GM18517 (cell line): Measurements from ENCODE around the gene CCT5.
"Not testable (repeated sequence)": the region's sequence is repeated elsewhere in the genome, so short reads cannot be mapped to it uniquely, and the experiment has no call there.

Experiments used
- ATAC-seq: cut with Tn5 transposase; IDR thresholded peaks from one replicate; pipeline ENCODE4 v1.9.1; 2021; ENCODE audit warnings: mild to moderate bottlenecking, moderate library complexity; ENCODE audit not compliant: unreplicated experiment

Gene CCT5

GRCh38 chr5:10244342-10244944, 5.6 kb upstream of the CCT5 start:
- no peak for ATAC-seq

- ATAC-seq, result no peak
Measured at GRCh38 chr5:10246761-10247160, 3.3 kb upstream of the CCT5 start.

- not testable (repeated sequence) for ATAC-seq
Measured at GRCh38 chr5:10247217-10247616, 2.9 kb upstream of the CCT5 start.

- ATAC-seq, result peak; percentile 4
Measured at GRCh38 chr5:10248378-10249260, 1.5 kb upstream of the CCT5 start.

- peak; percentile 9 for ATAC-seq
Measured at GRCh38 chr5:10250806-10251276, 761 bp downstream of the CCT5 start.

GRCh38 chr5:10251405-10251804, 1.3 kb downstream of the CCT5 start:
- ATAC-seq, result no peak

GRCh38 chr5:10253390-10253789, 3.3 kb downstream of the CCT5 start:
- no peak for ATAC-seq

GRCh38 chr5:10254686-10255085, 4.6 kb downstream of the CCT5 start:
- ATAC-seq, result no peak

- no peak for ATAC-seq
Measured at GRCh38 chr5:10257870-10258269, 7.8 kb downstream of the CCT5 start.

- ATAC-seq, result no peak
Measured at GRCh38 chr5:10259899-10260298, 9.8 kb downstream of the CCT5 start.

- ATAC-seq, result no peak
Measured at GRCh38 chr5:10261065-10261464, 11.0 kb downstream of the CCT5 start.

- no peak for ATAC-seq
Measured at GRCh38 chr5:10262121-10262774, 12.2 kb downstream of the CCT5 start.

GRCh38 chr5:10262995-10263394, 12.9 kb downstream of the CCT5 start:
- ATAC-seq, result no peak

GRCh38 chr5:10264604-10265003, 14.5 kb downstream of the CCT5 start:
- no peak for ATAC-seq

GRCh38 chr5:10265245-10266109, 15.4 kb downstream of the CCT5 start:
- no peak for ATAC-seq

GRCh38 chr5:10266137-10266536, 16.1 kb downstream of the CCT5 start:
- no peak for ATAC-seq

GRCh38 chr5:10266839-10267238, 16.8 kb downstream of the CCT5 start:
- ATAC-seq, result no peak

GRCh38 chr5:10268100-10268499, 18.0 kb downstream of the CCT5 start:
- ATAC-seq, result no peak

GRCh38 chr5:10272053-10272874, 22.2 kb downstream of the CCT5 start:
- no peak for ATAC-seq

- not testable (repeated sequence) for ATAC-seq
Measured at GRCh38 chr5:10272875-10273209, 22.8 kb downstream of the CCT5 start.
